ENCODE data around the gene ATP5MC2. TPM values are rescaled to one million over a fixed set of nuclear protein-coding genes. Genes with fewer than 3 reads are reported as not detected.

ATP5MC2 gene
- total and polyA plus RNA-seq, 10 donors, result 231 to 526 (median 304) TPM

- DNase-seq, result no peak
- H3K36me3 ChIP-seq, result peaks cover 0 to 40% (median 4%) of the 10 kb centered on the region in 6 donors
- peaks cover 23 to 93% (median 50%) of the 10 kb centered on the region in 6 donors for H3K4me1 ChIP-seq
- intact Hi-C loops (cut with DNase I; ENCODE audit: low total_unique reads), result no loop called here
- H3K9me3 ChIP-seq, result no peaks in the 10 kb centered on the region
- TF ChIP-seq POLR2AphosphoS5 (IDR thresholded peaks at IDR 0.05) (no peak), POLR2A (IDR thresholded peaks at IDR 0.05) (no peak), CTCF (IDR thresholded peaks at IDR 0.05 in 8 of 11, conservative IDR thresholded peaks at IDR 0.05 in 3 of 11) (no peak)
- no peaks in the 10 kb centered on the region for H3K27me3 ChIP-seq (replicated peaks in 1 of 7)
- H3K27ac ChIP-seq, result peak overlapping the region; percentile 1 to 84 (median 80)
- peak overlapping the region in 1 of 8 donors; percentile 54 for H3K4me3 ChIP-seq
- WGBS, 5 donors, result 51 to 90% (median 56%) methylated on average over 4 of the region's 4 CpGs
Observed at GRCh38 chr12:53616950-53617349, 58.9 kb downstream of the ATP5MC2 start.

Other genes with a start within 250 kb of the ATP5MC2 start
- gene PRR13, start 234.3 kb downstream of the ATP5MC2 start, total RNA-seq, result 100 to 1,000 TPM; 127 to 230 (median 197) TPM
- 100 to 1,000 TPM; 217 to 262 (median 223) TPM for gene PRR13, start 234.3 kb downstream of the ATP5MC2 start, polyA plus RNA-seq
- gene PCBP2, start 224.0 kb downstream of the ATP5MC2 start, total RNA-seq, result 100 to 1,000 TPM; 547 to 779 (median 652) TPM
- 100 to 1,000 TPM; 449 to 459 (median 459) TPM for gene PCBP2, start 224.0 kb downstream of the ATP5MC2 start, polyA plus RNA-seq
- gene MAP3K12, start 176.6 kb downstream of the ATP5MC2 start, total RNA-seq, result 10 to 100 TPM; 13.6 to 27.4 (median 20.8) TPM
- gene MAP3K12, start 176.6 kb downstream of the ATP5MC2 start, polyA plus RNA-seq, result 10 to 100 TPM in 2 of 3 donors, 1 to 10 TPM in 1; 8.0 to 13.7 (median 10.9) TPM
- 10 to 100 TPM; 25.9 to 43.7 (median 31.8) TPM for gene TARBP2, start 174.8 kb downstream of the ATP5MC2 start, total RNA-seq
- gene TARBP2, start 174.8 kb downstream of the ATP5MC2 start, polyA plus RNA-seq, result 10 to 100 TPM; 29.0 to 57.1 (median 42.7) TPM
- not detected for gene NPFF, start 168.6 kb downstream of the ATP5MC2 start, total RNA-seq
- gene NPFF, start 168.6 kb downstream of the ATP5MC2 start, polyA plus RNA-seq, result 1 to 10 TPM in 2 of 3 donors, under 1 TPM in 1; 0.49 to 2.0 (median 1.3) TPM
- 10 to 100 TPM; 30.0 to 52.8 (median 47.6) TPM for gene ATF7, start 49.7 kb downstream of the ATP5MC2 start, total RNA-seq
- gene ATF7, start 49.7 kb downstream of the ATP5MC2 start, polyA plus RNA-seq, result 10 to 100 TPM in 1 of 3 donors, 1 to 10 TPM in 2; 6.5 to 12.1 (median 8.5) TPM
- gene CALCOCO1, start 51.4 kb upstream of the ATP5MC2 start, total RNA-seq, result 100 to 1,000 TPM in 6 of 7 donors, 10 to 100 TPM in 1; 93.5 to 186 (median 134) TPM
- 10 to 100 TPM; 31.0 to 55.6 (median 37.2) TPM for gene CALCOCO1, start 51.4 kb upstream of the ATP5MC2 start, polyA plus RNA-seq
- not detected for gene CISTR, start 75.9 kb upstream of the ATP5MC2 start, total RNA-seq
- gene CISTR, start 75.9 kb upstream of the ATP5MC2 start, polyA plus RNA-seq, result under 1 TPM in 1 of 3 donors, not detected in 2; 0.20 TPM